Neural progenitor cell (in vitro differentiated cells): ENCODE results near the gene PITPNM3.

Experiments
- CTCF ChIP-seq: fragments of 200-600 bp; sonication (generic); IDR thresholded peaks from 2 replicates; pipeline ENCODE4 v1.5.1; 2017; ENCODE audit warnings: antibody characterized with exemption, mild to moderate bottlenecking
- EZH2 ChIP-seq: fragments of 200-600 bp; sonication (generic); IDR thresholded peaks from 2 replicates; pipeline ENCODE4 v1.6.1; 2017; ENCODE audit warnings: antibody characterized with exemption, mild to moderate bottlenecking, moderate library complexity
- EZH2phosphoT487 ChIP-seq: fragments of 200-600 bp; sonication (generic); IDR thresholded peaks from 2 replicates; pipeline ENCODE4 v1.6.1; 2017; ENCODE audit warnings: antibody characterized with exemption

GRCh38 chr17:6503641-6504195 is 52.6 kb downstream of the PITPNM3 start:
- TF ChIP-seq EZH2 (no peak), CTCF (no peak), EZH2phosphoT487 (no peak)
